Measurements from ENCODE around the gene MGAT4A.

The MGAT4A gene

DNA sequence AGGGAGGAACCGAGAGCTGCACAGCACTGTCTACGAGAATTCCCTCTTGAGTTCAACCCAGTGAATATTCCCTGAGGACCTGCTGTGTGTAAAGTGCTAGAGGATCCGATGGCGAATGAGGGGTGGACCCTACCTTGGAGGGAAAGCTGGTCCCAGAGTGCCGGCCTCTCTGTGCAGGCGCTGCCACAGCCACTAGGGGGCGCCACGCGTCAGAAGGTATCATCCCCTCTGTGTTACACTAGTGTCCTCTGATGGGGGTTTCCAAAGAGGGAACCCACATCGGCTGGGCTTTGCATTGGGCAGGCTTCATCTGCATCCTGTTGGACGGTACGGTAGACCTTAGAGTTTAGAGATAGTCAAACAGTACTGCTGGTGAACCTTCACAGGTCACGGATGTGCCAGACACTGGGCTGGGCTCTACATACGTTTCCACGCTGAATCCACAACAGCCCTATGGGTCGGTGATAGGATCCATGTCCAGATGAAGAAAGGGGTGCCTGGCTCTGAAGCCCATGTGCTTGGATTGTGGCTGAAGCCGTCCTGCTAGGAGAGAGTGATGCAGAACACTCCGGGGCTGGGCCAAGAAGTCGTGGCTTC, 161.6 kb downstream of the MGAT4A start:
- DNase-seq = no peak
